ENCODE data around the gene CNNM3.

GRCh38 chr2:96842600-96842999 is 26.5 kb downstream of the CNNM3 start:
- TF ChIP-seq EP300 (IDR thresholded peaks at IDR 0.05) = no peak
- no peak for TF ChIP-seq POLR2AphosphoS5 (IDR thresholded peaks at IDR 0.05)
- no peak for TF ChIP-seq CTCF (IDR thresholded peaks at IDR 0.05)
- TF ChIP-seq POLR2A (IDR thresholded peaks at IDR 0.05) = no peak
